ENCODE data around the gene CYSRT1. TPM values are rescaled to one million over a fixed set of nuclear protein-coding genes. Genes with fewer than 3 reads are reported as not detected.

Gene CYSRT1
- total RNA-seq, 1 donor from 2014 or later = not detected

GRCh38 chr9:137182836-137183235, 42.1 kb upstream of the CYSRT1 start:
- H3K4me3 ChIP-seq (ENCODE audit: low read length in 3 of 3) = no peak overlapping the region
- no peak overlapping the region for H3K9ac ChIP-seq (ENCODE audit: low read depth in 1 of 3, low read length in 3 of 3)
- no peaks in the 10 kb centered on the region for H3K9me3 ChIP-seq (ENCODE audit: control insufficient read depth in 3 of 3, low read length in 3 of 3)
- H3K4me1 ChIP-seq (ENCODE audit: control insufficient read depth in 3 of 3, insufficient read depth in 3 of 3, low read length in 3 of 3) = peaks cover 21 to 28% (median 22%) of the 10 kb centered on the region in 3 donors
- H3K27me3 ChIP-seq (ENCODE audit: control insufficient read depth in 3 of 3, insufficient read depth in 3 of 3, low read length in 3 of 3) = no peaks in the 10 kb centered on the region
- H3K36me3 ChIP-seq (ENCODE audit: control insufficient read depth in 3 of 3, insufficient read depth in 3 of 3, low read length in 3 of 3) = peaks cover 60 to 83% (median 77%) of the 10 kb centered on the region in 3 donors
- H3K27ac ChIP-seq (ENCODE audit: low read depth, low read length) = no peak overlapping the region

GRCh38 chr9:137183980-137184595, 40.9 kb upstream of the CYSRT1 start:
- H3K4me3 ChIP-seq (ENCODE audit: low read length in 3 of 3) = no peak overlapping the region
- peaks cover 60 to 77% (median 72%) of the 10 kb centered on the region in 3 donors for H3K36me3 ChIP-seq (ENCODE audit: control insufficient read depth in 3 of 3, insufficient read depth in 3 of 3, low read length in 3 of 3)

DNA sequence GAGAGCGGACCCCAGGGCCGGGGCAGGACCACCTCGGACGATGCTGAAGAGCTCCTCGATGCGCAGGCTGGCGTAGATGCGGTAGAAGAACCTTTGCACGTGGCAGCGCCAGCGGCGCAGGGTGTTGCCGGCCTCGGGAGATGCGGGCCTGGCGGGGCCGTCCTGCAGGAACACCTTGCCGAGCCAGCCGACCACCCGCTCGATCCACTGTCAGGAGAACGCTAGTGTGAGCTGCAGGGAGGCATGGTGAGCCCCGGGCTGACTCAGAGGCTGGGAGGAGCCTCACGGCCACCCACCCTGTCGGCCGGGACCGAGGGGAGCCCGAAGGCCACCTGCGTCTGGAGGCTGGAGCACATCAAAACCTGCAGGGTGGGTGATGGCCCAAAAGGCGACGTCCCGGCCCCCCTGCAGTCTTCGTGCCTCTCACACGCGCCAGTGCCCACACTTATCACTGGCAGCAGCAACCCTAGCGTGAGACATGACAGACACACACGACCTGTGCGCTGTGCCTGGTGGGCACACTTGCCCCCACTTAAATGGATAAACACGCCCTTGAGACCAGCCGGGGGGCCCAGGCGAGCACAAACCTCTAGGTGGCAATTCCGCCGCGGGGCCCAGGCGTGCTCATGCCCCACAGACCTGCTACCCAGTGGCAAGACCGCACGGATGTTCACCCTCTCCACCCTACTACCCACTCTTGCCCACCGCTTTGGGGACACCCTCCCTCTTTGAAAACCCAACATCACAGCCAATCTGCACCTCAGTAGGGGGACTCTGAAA, 39.9 kb upstream of the CYSRT1 start:
- Histone ChIP-seq H3K27me3 (ENCODE audit: control insufficient read depth in 3 of 3, insufficient read depth in 3 of 3, low read length in 3 of 3) (no peaks in the 10 kb centered on the region), H3K36me3 (ENCODE audit: control insufficient read depth in 3 of 3, insufficient read depth in 3 of 3, low read length in 3 of 3) (peaks cover 55 to 71% (median 67%) of the 10 kb centered on the region in 3 donors), H3K27ac (ENCODE audit: low read depth, low read length) (no peak overlapping the region), H3K9ac (ENCODE audit: low read depth in 1 of 3, low read length in 3 of 3) (no peak overlapping the region), H3K9me3 (ENCODE audit: control insufficient read depth in 3 of 3, low read length in 3 of 3) (no peaks in the 10 kb centered on the region), H3K4me3 (ENCODE audit: low read length in 3 of 3) (no peak overlapping the region), H3K4me1 (ENCODE audit: control insufficient read depth in 3 of 3, insufficient read depth in 3 of 3, low read length in 3 of 3) (peaks cover 34 to 46% (median 35%) of the 10 kb centered on the region in 3 donors)

More at GRCh38 chr9:137183980-137184595, 40.9 kb upstream of the CYSRT1 start:
- H3K9me3 ChIP-seq (ENCODE audit: control insufficient read depth in 3 of 3, low read length in 3 of 3) = no peaks in the 10 kb centered on the region
- H3K27ac ChIP-seq (ENCODE audit: low read depth, low read length) = no peak overlapping the region
- no peaks in the 10 kb centered on the region for H3K27me3 ChIP-seq (ENCODE audit: control insufficient read depth in 3 of 3, insufficient read depth in 3 of 3, low read length in 3 of 3)
- no peak overlapping the region for H3K9ac ChIP-seq (ENCODE audit: low read depth in 1 of 3, low read length in 3 of 3)
- H3K4me1 ChIP-seq (ENCODE audit: control insufficient read depth in 3 of 3, insufficient read depth in 3 of 3, low read length in 3 of 3) = peaks cover 24 to 36% (median 25%) of the 10 kb centered on the region in 3 donors

- Histone ChIP-seq H3K27me3 (ENCODE audit: control insufficient read depth in 3 of 3, insufficient read depth in 3 of 3, low read length in 3 of 3) (no peaks in the 10 kb centered on the region), H3K4me3 (ENCODE audit: low read length in 3 of 3) (peak overlapping the region in 1 of 3 donors; percentile 91), H3K9me3 (ENCODE audit: control insufficient read depth in 3 of 3, low read length in 3 of 3) (no peaks in the 10 kb centered on the region), H3K9ac (ENCODE audit: low read depth in 1 of 3, low read length in 3 of 3) (peak overlapping the region in 1 of 3 donors; percentile 95), H3K27ac (ENCODE audit: low read depth, low read length) (no peak overlapping the region), H3K4me1 (ENCODE audit: control insufficient read depth in 3 of 3, insufficient read depth in 3 of 3, low read length in 3 of 3) (peaks cover 40 to 54% (median 42%) of the 10 kb centered on the region in 3 donors), H3K36me3 (ENCODE audit: control insufficient read depth in 3 of 3, insufficient read depth in 3 of 3, low read length in 3 of 3) (peaks cover 55 to 72% (median 66%) of the 10 kb centered on the region in 3 donors)
Observed at GRCh38 chr9:137185921-137186320, 39.1 kb upstream of the CYSRT1 start.

GRCh38 chr9:137186385-137186784, 38.6 kb upstream of the CYSRT1 start:
- Histone ChIP-seq H3K27ac (ENCODE audit: low read depth, low read length) (no peak overlapping the region), H3K4me1 (ENCODE audit: control insufficient read depth in 3 of 3, insufficient read depth in 3 of 3, low read length in 3 of 3) (peaks cover 42 to 59% (median 42%) of the 10 kb centered on the region in 3 donors), H3K4me3 (ENCODE audit: low read length in 3 of 3) (peak overlapping the region; percentile 91 to 99 (median 96)), H3K27me3 (ENCODE audit: control insufficient read depth in 3 of 3, insufficient read depth in 3 of 3, low read length in 3 of 3) (no peaks in the 10 kb centered on the region), H3K36me3 (ENCODE audit: control insufficient read depth in 3 of 3, insufficient read depth in 3 of 3, low read length in 3 of 3) (peaks cover 55 to 72% (median 65%) of the 10 kb centered on the region in 3 donors), H3K9me3 (ENCODE audit: control insufficient read depth in 3 of 3, low read length in 3 of 3) (no peaks in the 10 kb centered on the region), H3K9ac (ENCODE audit: low read depth in 1 of 3, low read length in 3 of 3) (peak overlapping the region in 2 of 3 donors; percentile 6 to 95)

GRCh38 chr9:137187386-137187785, 37.6 kb upstream of the CYSRT1 start:
- Histone ChIP-seq H3K27ac (ENCODE audit: low read depth, low read length) (no peak overlapping the region), H3K9ac (ENCODE audit: low read depth in 1 of 3, low read length in 3 of 3) (peak overlapping the region; percentile 83 to 97 (median 95)), H3K9me3 (ENCODE audit: control insufficient read depth in 3 of 3, low read length in 3 of 3) (no peaks in the 10 kb centered on the region), H3K4me3 (ENCODE audit: low read length in 3 of 3) (peak overlapping the region; percentile 91 to 99 (median 96)), H3K36me3 (ENCODE audit: control insufficient read depth in 3 of 3, insufficient read depth in 3 of 3, low read length in 3 of 3) (peaks cover 51 to 67% (median 61%) of the 10 kb centered on the region in 3 donors), H3K4me1 (ENCODE audit: control insufficient read depth in 3 of 3, insufficient read depth in 3 of 3, low read length in 3 of 3) (peaks cover 42 to 61% (median 42%) of the 10 kb centered on the region in 3 donors), H3K27me3 (ENCODE audit: control insufficient read depth in 3 of 3, insufficient read depth in 3 of 3, low read length in 3 of 3) (no peaks in the 10 kb centered on the region)

DNA sequence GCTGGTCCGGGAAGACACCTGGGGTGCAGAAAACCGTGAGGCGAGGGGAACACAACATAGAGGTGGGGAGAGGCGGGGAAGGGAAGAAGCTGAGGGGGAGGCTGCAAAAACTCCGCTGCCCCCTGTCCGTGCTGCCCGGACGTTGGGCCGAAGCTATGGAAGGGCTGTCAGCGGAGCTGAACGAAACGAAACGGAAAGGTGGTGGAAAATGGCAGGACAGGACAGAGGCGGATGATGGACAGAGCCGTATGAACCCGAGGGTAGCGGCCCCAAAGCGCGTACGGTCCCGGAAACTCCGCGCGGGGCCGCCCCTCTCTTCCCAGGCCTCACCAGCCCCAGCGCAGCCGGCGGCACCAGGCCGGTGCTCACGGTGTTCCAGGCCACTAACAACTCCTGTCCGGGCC, 36.9 kb upstream of the CYSRT1 start:
- no peaks in the 10 kb centered on the region for H3K27me3 ChIP-seq (ENCODE audit: control insufficient read depth in 3 of 3, insufficient read depth in 3 of 3, low read length in 3 of 3)
- H3K9me3 ChIP-seq (ENCODE audit: control insufficient read depth in 3 of 3, low read length in 3 of 3) = no peaks in the 10 kb centered on the region
- peak overlapping the region; percentile 83 to 97 (median 95) for H3K9ac ChIP-seq (ENCODE audit: low read depth in 1 of 3, low read length in 3 of 3)
- H3K4me1 ChIP-seq (ENCODE audit: control insufficient read depth in 3 of 3, insufficient read depth in 3 of 3, low read length in 3 of 3) = peaks cover 42 to 61% (median 42%) of the 10 kb centered on the region in 3 donors
- peaks cover 44 to 60% (median 54%) of the 10 kb centered on the region in 3 donors for H3K36me3 ChIP-seq (ENCODE audit: control insufficient read depth in 3 of 3, insufficient read depth in 3 of 3, low read length in 3 of 3)
- H3K4me3 ChIP-seq (ENCODE audit: low read length in 3 of 3) = peak overlapping the region; percentile 91 to 99 (median 96)
- peak overlapping the region; percentile 90 for H3K27ac ChIP-seq (ENCODE audit: low read depth, low read length)

GRCh38 chr9:137188490-137189296, 36.3 kb upstream of the CYSRT1 start, which contains the start of the genes ANAPC2 and SSNA1:
ANAPC2 (minus strand) TSS chr9:137188560; CDS start chr9:137188532, 28 bp downstream.
SSNA1 (plus strand) TSS chr9:137188676; CDS start chr9:137188727, 51 bp downstream.
- Histone ChIP-seq H3K36me3 (ENCODE audit: control insufficient read depth in 3 of 3, insufficient read depth in 3 of 3, low read length in 3 of 3) (peaks cover 38 to 54% (median 48%) of the 10 kb centered on the region in 3 donors), H3K4me1 (ENCODE audit: control insufficient read depth in 3 of 3, insufficient read depth in 3 of 3, low read length in 3 of 3) (peaks cover 42 to 62% (median 44%) of the 10 kb centered on the region in 3 donors)

More at GRCh38 chr9:137188490-137189296, 36.3 kb upstream of the CYSRT1 start, which contains the start of the genes ANAPC2 and SSNA1:
- Histone ChIP-seq H3K27me3 (ENCODE audit: control insufficient read depth in 3 of 3, insufficient read depth in 3 of 3, low read length in 3 of 3) (no peaks in the 10 kb centered on the region), H3K27ac (ENCODE audit: low read depth, low read length) (peak within 1 kb of the TSS; percentile 90), H3K9me3 (ENCODE audit: control insufficient read depth in 3 of 3, low read length in 3 of 3) (no peaks in the 10 kb centered on the region), H3K9ac (ENCODE audit: low read depth in 1 of 3, low read length in 3 of 3) (peak within 1 kb of the TSS; percentile 85 to 97 (median 95)), H3K4me3 (ENCODE audit: low read length in 3 of 3) (peak within 1 kb of the TSS; percentile 91 to 99 (median 96))

Data from skeletal muscle tissue (tissue), 4 donors.